Kidney tubule cell (primary cell): ENCODE data around the gene EFCAB6.
"Not testable (repeated sequence)": the region's sequence is repeated elsewhere in the genome, so short reads cannot be mapped to it uniquely, and the experiment has no call there.

Experiments used
- DNase-seq: peaks from one replicate; pipeline ENCODE4 v3.0.0-alpha.2; 2018; ENCODE audit warnings: low spot score

The EFCAB6 gene

GRCh38 chr22:43714104-43714503 lies 98.0 kb downstream of the EFCAB6 start:
- DNase-seq: no peak

GRCh38 chr22:43711681-43712080 lies 100.4 kb downstream of the EFCAB6 start:
- no peak for DNase-seq

GRCh38 chr22:43707648-43708047 lies 104.5 kb downstream of the EFCAB6 start:
- DNase-seq: peak; percentile 10

GRCh38 chr22:43706571-43707328 lies 105.4 kb downstream of the EFCAB6 start:
- DNase-seq: no peak

GRCh38 chr22:43706151-43706550 lies 106.0 kb downstream of the EFCAB6 start:
- peak; percentile 3 for DNase-seq

GRCh38 chr22:43704051-43704450 lies 108.1 kb downstream of the EFCAB6 start:
- DNase-seq: no peak

GRCh38 chr22:43698403-43698802 lies 113.7 kb downstream of the EFCAB6 start:
- peak; percentile 24 for DNase-seq

- no peak for DNase-seq
Observed at GRCh38 chr22:43697894-43698293, 114.2 kb downstream of the EFCAB6 start.

GRCh38 chr22:43693249-43693648 lies 118.9 kb downstream of the EFCAB6 start:
- DNase-seq: no peak

- no peak for DNase-seq
Observed at GRCh38 chr22:43689356-43689755, 122.7 kb downstream of the EFCAB6 start.

- DNase-seq: no peak
Observed at GRCh38 chr22:43682851-43683250, 129.3 kb downstream of the EFCAB6 start.

- DNase-seq: peak; percentile 42
Observed at GRCh38 chr22:43681731-43682360, 130.3 kb downstream of the EFCAB6 start.

- DNase-seq: no peak
Observed at GRCh38 chr22:43670513-43670912, 141.6 kb downstream of the EFCAB6 start.

- DNase-seq: no peak
Observed at GRCh38 chr22:43669190-43669589, 142.9 kb downstream of the EFCAB6 start.

GRCh38 chr22:43667656-43668055 lies 144.4 kb downstream of the EFCAB6 start:
- DNase-seq: no peak

- no peak for DNase-seq
Observed at GRCh38 chr22:43666457-43666856, 145.6 kb downstream of the EFCAB6 start.

- no peak for DNase-seq
Observed at GRCh38 chr22:43658823-43659222, 153.3 kb downstream of the EFCAB6 start.

- DNase-seq: not testable (repeated sequence)
Observed at GRCh38 chr22:43656581-43656980, 155.5 kb downstream of the EFCAB6 start.

GRCh38 chr22:43654271-43654670 lies 157.8 kb downstream of the EFCAB6 start:
- DNase-seq: no peak

- no peak for DNase-seq
Observed at GRCh38 chr22:43652845-43653244, 159.3 kb downstream of the EFCAB6 start.

- no peak for DNase-seq
Observed at GRCh38 chr22:43643387-43643786, 168.7 kb downstream of the EFCAB6 start.

- DNase-seq: no peak
Observed at GRCh38 chr22:43642319-43643206, 169.5 kb downstream of the EFCAB6 start.
